Muscle layer of colon (tissue), 2 donors: ENCODE results near the gene WDR36.
"Not testable (repeated sequence)": the region's sequence is repeated elsewhere in the genome, so short reads cannot be mapped to it uniquely, and the experiment has no call there.

Experiments used
- H3K27ac ChIP-seq: one replicate; pipeline ENCODE4 v1.7.0; 2013; ENCODE audit warnings: low read depth, mild to moderate bottlenecking, low read length, moderate library complexity
- H3K27me3 ChIP-seq, 2 donors: one replicate each; pipeline ENCODE4 v1.7.0; 2013; ENCODE audit warnings: low read length in 2 of 2, mild to moderate bottlenecking in 2 of 2; ENCODE audit not compliant: insufficient read depth in 2 of 2, control insufficient read depth in 1 of 2
- H3K36me3 ChIP-seq: one replicate; pipeline ENCODE4 v1.7.0; 2013; ENCODE audit warnings: mild to moderate bottlenecking, low read length; ENCODE audit not compliant: insufficient read depth
- H3K4me1 ChIP-seq: one replicate; pipeline ENCODE4 v1.7.0; 2013; ENCODE audit warnings: mild to moderate bottlenecking, low read length; ENCODE audit not compliant: insufficient read depth
- H3K4me3 ChIP-seq, 2 donors: one replicate each; pipeline ENCODE4 v1.7.0; 2013; ENCODE audit warnings: low read length in 2 of 2, low read depth in 1 of 2, mild to moderate bottlenecking in 1 of 2, moderate library complexity in 1 of 2
- H3K9ac ChIP-seq: one replicate; pipeline ENCODE4 v1.7.0; 2013; ENCODE audit warnings: low read length
- H3K9me3 ChIP-seq: one replicate; pipeline ENCODE4 v1.7.0; 2013; ENCODE audit warnings: mild to moderate bottlenecking, low read length
- donor health status: abdominal sarcoma.
- donor health status: Adenocarcinoma of cecum.

WDR36 gene

DNA sequence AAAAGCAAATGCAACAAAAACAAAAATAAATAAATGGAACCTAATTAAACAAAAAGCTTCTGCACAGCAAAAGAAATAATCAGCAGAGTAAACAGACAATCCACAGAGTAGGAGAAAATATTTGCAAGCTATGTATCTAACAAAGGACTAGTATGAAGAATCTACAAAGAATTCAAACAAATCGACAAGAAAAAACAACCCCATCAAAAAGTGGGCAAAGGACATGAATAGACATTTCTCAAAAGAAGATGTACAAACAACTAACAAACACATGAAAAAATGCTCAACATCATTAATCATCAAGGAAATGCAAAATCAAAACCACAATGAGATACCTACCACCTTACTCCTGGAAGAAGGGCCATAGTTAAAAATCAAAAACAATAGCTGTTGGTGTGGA is 49.3 kb downstream of the WDR36 start:
- H3K27ac ChIP-seq, H3K9me3 ChIP-seq, H3K9ac ChIP-seq, H3K4me3 ChIP-seq, H3K36me3 ChIP-seq, H3K27me3 ChIP-seq, H3K4me1 ChIP-seq: not testable (repeated sequence)

DNA sequence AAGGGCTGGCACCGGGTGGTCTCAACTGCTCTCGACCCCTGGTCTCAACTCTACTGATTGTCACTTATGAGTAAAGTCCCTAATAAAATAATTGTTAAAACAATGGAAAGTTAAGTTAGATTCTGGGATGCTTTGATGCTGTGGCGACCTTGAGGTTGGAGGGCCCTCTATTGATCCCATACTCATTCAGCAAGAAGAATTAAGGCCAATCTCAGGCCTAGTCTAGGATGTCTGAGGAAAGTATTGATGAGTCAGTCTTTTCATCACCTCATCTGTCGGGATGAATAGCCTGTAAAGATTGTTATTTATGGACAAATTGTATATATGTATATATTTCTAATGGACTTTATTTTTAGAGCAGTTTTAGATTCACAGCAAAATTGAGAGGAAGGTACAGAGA is 50.8 kb downstream of the WDR36 start:
- Histone ChIP-seq H3K4me1 (no peaks in the 10 kb centered on the region), H3K4me3 (no peak overlapping the region), H3K27ac (no peak overlapping the region), H3K9me3 (no peaks in the 10 kb centered on the region), H3K36me3 (no peaks in the 10 kb centered on the region), H3K9ac (no peak overlapping the region), H3K27me3 (no peaks in the 10 kb centered on the region)

DNA sequence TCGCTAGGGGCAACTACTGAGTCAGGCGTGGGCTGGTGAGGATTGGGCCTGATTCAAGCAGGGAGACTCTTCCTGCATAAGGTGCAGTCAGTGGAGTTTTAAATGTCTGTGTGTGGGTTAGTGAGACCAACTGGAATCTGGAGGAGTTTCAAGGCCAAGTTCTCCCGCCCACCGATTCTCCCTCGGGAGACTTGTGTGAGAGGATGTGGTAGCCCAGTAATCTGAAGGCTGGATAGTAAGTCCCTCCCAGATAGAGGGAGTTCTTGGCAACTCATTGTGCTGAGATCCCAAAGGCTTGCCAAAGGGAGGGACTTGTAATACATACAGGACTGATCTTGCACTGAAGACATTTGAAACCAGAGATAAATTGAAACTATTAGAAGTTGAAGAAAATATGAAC is 51.8 kb downstream of the WDR36 start:
- Histone ChIP-seq H3K4me1 (no peaks in the 10 kb centered on the region), H3K9ac (no peak overlapping the region), H3K9me3 (no peaks in the 10 kb centered on the region), H3K27ac (no peak overlapping the region), H3K36me3 (no peaks in the 10 kb centered on the region), H3K4me3 (no peak overlapping the region), H3K27me3 (no peaks in the 10 kb centered on the region)

DNA sequence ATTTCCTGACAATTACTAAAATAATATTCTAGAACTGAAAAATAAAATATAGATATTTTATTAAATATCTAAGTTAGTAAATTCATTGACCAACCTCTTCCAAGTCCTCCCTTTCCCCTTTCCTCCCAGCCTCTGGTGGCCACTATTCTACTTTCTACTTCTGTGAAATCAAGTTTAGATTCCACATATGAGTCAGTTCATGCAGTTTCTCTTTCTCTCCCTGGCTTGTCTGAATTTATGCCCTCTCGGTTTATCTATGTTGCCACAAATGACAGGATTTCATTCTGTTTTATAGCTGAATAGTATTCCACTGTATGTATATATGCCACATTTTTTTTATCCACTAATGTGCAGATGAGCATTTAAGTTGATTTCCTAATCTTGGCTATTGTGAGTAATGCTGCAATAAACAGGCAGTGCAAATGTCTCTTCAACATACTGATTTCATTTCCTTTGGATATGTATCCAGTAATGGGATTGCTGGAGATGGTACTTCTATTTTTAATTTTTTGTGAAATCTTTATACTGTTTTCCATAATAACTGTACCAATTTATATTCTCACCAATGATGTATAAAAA is 52.3 kb downstream of the WDR36 start:
- no peaks in the 10 kb centered on the region for H3K9me3 ChIP-seq
- H3K4me1 ChIP-seq, result no peaks in the 10 kb centered on the region
- no peak overlapping the region for H3K9ac ChIP-seq
- no peaks in the 10 kb centered on the region for H3K36me3 ChIP-seq
- H3K27ac ChIP-seq, result no peak overlapping the region
- no peak overlapping the region for H3K4me3 ChIP-seq
- no peaks in the 10 kb centered on the region for H3K27me3 ChIP-seq

DNA sequence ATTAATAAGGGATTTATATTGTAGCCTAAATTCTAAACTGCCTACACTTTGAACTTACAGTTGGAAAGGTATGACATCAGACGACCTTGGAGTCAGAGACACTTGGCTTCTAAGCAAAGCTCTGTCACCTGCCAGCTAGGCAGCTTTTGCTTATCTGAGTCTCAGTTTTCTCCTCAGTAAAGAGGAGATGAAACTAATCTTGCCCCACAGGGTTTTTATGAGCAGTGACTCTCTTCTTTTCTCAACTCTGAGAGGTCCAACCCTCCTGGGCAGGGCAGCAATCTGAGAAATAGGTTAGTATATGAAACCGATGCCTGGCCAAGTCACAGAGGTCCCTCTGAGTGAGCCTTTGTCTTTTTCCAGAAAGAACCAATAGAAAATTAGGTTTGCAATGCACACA is 53.9 kb downstream of the WDR36 start:
- H3K27ac ChIP-seq, result no peak overlapping the region
- H3K4me1 ChIP-seq, result no peaks in the 10 kb centered on the region
- no peak overlapping the region for H3K9ac ChIP-seq
- no peaks in the 10 kb centered on the region for H3K9me3 ChIP-seq
- no peaks in the 10 kb centered on the region for H3K27me3 ChIP-seq
- H3K36me3 ChIP-seq, result no peaks in the 10 kb centered on the region
- no peak overlapping the region for H3K4me3 ChIP-seq

DNA sequence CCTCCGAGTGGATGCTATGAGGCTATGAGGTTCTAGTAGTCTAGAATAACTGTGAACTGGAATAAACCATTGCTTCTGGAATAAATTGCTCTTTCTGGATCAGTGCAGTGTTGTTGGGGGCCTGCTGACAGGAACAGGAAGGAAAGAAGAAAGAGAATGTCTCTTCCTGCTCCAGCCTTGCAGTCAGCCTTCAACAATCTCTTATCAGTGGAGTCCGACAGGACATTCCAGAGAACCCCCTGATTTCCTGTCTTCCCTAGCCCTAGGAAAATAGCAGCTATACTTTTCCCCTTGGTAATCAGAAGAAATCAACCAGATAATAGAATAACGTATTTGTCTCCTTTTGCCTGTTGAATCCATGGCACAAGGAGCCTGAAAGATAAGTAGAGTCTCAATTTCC is 55.4 kb downstream of the WDR36 start:
- no peak overlapping the region for H3K4me3 ChIP-seq
- no peaks in the 10 kb centered on the region for H3K27me3 ChIP-seq
- H3K27ac ChIP-seq, result no peak overlapping the region
- H3K4me1 ChIP-seq, result no peaks in the 10 kb centered on the region
- no peak overlapping the region for H3K9ac ChIP-seq
- H3K36me3 ChIP-seq, result no peaks in the 10 kb centered on the region
- no peaks in the 10 kb centered on the region for H3K9me3 ChIP-seq

DNA sequence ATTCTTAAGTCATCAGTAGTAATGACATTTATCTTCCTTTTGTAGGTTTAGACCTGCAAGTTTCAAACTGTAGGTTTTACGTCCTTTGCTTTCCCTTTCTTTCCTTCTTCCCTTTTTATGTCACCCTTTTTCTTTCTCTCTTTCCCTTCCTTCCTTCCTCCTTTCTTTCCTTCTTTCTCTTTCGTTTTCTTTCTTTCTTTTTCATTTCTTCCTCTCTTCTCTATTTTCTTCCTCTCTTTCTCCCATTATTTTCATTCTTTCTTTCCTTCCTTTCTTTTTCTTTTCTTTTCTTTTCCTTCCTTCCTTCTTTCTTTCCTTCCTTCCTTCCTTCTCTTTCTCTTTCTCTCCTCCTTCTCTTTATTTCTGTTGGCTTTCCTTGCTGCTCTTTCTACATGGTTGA is 59.9 kb downstream of the WDR36 start:
- Histone ChIP-seq H3K36me3 (no peaks in the 10 kb centered on the region), H3K4me1 (no peaks in the 10 kb centered on the region), H3K27me3 (no peaks in the 10 kb centered on the region), H3K27ac (no peak overlapping the region), H3K9ac (no peak overlapping the region), H3K9me3 (no peaks in the 10 kb centered on the region), H3K4me3 (no peak overlapping the region)

DNA sequence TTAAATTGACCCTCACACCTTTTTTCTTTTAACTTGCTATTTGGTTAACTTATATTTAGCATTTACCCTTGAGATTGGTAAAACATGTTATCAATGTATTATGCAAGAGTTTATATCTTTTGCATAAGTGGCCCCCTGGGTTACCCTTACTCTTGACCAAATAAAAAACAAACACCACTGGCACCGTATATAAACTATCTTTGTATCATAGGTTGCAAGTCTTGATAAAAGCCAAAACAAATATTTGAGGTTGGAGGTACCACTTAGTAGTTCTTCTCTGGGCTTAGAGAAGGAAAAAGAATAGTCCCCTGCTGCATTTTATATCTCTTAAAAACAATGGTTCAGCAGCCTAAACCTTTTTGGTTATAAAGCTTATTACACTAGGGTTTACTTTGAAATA is 61.3 kb downstream of the WDR36 start:
- Histone ChIP-seq H3K27ac (no peak overlapping the region), H3K4me1 (no peaks in the 10 kb centered on the region)

DNA sequence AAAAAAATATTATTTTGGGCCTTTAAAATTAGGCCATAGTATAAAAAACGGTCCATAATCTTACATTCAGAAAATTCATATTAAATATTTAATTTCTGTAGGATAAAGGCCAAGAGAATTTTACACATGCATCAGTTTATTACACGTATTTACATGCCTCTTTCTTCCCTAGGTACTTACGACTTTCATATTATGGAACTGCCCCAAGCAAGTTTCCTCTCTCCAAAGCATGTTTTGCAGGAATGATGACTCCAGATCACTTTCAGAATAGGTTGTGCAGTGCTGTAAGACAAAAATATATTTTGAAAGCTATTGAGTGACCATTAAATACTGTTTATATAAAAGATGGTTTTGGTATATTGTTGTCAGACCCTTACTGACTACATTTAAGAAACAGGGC is 61.8 kb downstream of the WDR36 start:
- Histone ChIP-seq H3K9ac (no peak overlapping the region), H3K27ac (no peak overlapping the region), H3K27me3 (no peaks in the 10 kb centered on the region), H3K4me1 (no peaks in the 10 kb centered on the region), H3K4me3 (no peak overlapping the region), H3K36me3 (no peaks in the 10 kb centered on the region), H3K9me3 (no peaks in the 10 kb centered on the region)

More for the DNA sequence above, 61.3 kb downstream of the WDR36 start:
- Histone ChIP-seq H3K36me3 (no peaks in the 10 kb centered on the region), H3K9me3 (no peaks in the 10 kb centered on the region), H3K9ac (no peak overlapping the region), H3K4me3 (no peak overlapping the region), H3K27me3 (no peaks in the 10 kb centered on the region)

DNA sequence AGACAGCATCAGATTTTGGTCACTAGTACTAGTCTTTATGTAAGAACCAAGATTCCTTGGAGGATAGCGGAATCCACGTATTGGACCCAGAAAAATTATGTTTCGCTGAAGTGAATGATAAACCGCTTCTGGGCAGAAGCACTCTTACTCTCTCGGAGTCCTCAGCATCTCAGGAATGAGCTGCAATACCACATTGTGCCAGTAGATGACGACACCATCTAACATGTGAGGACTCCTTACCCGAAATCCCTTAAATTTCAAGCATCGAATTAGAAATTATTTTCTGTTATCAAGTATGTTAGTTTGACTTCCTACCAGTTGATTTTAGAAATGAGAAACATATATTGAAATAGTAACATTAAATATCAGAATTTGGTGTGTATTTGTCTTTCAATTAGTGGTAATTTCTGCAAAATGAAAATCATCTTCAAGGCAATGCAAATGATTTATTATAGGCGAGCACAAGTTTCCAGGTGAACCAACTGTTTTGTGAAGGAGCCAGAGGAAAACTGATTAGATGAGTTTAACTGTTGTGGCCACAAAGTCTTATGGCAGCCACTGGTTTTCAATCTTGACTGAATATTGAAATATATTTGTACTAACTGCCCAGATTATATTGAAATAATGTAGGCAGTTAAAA is 66.1 kb downstream of the WDR36 start:
- no peak overlapping the region for H3K4me3 ChIP-seq

DNA sequence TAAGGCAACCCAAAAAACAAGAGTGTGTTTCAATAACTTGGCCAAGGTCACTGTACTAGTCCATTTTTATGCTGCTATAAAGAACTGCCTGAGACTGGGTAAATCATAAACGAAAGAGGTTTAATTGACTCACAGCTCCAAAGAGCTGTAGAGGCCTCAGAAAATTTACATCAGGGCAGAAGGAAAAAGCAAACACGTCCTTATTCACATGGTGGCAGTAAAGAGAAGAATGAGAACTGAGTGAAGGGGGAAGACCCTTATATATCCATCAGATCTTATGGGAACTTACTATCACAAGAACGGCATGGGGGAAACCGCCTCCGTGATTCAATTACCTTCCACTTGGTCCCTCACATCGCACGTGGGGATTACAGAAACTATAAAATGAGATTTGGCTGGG is 67.7 kb downstream of the WDR36 start:
- no peaks in the 10 kb centered on the region for H3K27me3 ChIP-seq
- H3K4me3 ChIP-seq, result no peak overlapping the region
- H3K36me3 ChIP-seq, result no peaks in the 10 kb centered on the region
- no peak overlapping the region for H3K27ac ChIP-seq
- H3K9ac ChIP-seq, result no peak overlapping the region
- no peaks in the 10 kb centered on the region for H3K9me3 ChIP-seq
- no peaks in the 10 kb centered on the region for H3K4me1 ChIP-seq

More for the DNA sequence above, 66.1 kb downstream of the WDR36 start:
- Histone ChIP-seq H3K27me3 (no peaks in the 10 kb centered on the region), H3K4me1 (no peaks in the 10 kb centered on the region), H3K27ac (no peak overlapping the region), H3K9me3 (no peaks in the 10 kb centered on the region), H3K9ac (no peak overlapping the region), H3K36me3 (no peaks in the 10 kb centered on the region)

DNA sequence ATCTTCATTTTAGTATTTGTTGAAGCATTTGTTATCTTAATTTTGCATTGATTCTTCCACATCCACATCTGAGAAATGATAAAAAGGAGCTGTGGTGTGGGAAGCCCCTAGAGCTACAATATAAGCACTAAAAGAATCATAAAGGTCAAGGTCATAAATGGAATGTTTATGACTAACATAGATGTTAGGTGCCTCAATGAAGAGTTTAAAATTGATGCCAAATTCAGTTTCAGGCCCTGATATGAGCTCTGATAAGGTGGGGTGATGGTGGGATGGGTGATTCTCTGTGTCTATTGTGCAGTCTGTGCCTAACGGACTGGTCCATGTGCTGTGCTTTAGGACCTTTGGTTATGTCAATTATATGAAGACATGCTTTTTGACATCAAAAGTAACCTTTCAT is 70.9 kb downstream of the WDR36 start:
- no peak overlapping the region for H3K27ac ChIP-seq

More for the DNA sequence above, 70.9 kb downstream of the WDR36 start:
- H3K4me1 ChIP-seq, result no peaks in the 10 kb centered on the region
- no peak overlapping the region for H3K9ac ChIP-seq
- no peaks in the 10 kb centered on the region for H3K27me3 ChIP-seq
- H3K36me3 ChIP-seq, result no peaks in the 10 kb centered on the region
- H3K9me3 ChIP-seq, result no peaks in the 10 kb centered on the region
- H3K4me3 ChIP-seq, result no peak overlapping the region
